HuH-7 (cell line): Measurements from ENCODE around the gene SIM1.

Experiments
- DNase-seq: peaks from one replicate; pipeline ENCODE4 v3.0.0; 2011; ENCODE audit warnings: low spot score

SIM1 gene

DNA sequence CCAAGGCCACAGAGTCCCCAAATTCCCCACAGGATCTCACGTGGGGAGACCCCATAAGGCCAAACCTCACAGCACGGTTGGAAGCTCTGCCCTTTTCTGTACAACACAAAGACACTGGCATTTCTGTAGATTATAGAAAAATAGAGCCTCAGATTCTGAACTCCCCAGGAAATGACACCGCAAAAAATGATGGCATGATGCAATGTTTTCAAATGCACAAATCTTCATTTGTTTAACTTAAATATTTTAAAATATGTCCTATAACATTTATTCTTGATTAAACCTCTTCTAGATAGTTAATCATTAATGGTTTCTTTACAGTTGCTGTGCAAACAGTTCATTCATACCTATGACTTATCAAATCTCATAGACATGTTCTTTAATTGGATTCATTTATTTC lies 33.8 kb downstream of the SIM1 start:
- no peak for DNase-seq

DNA sequence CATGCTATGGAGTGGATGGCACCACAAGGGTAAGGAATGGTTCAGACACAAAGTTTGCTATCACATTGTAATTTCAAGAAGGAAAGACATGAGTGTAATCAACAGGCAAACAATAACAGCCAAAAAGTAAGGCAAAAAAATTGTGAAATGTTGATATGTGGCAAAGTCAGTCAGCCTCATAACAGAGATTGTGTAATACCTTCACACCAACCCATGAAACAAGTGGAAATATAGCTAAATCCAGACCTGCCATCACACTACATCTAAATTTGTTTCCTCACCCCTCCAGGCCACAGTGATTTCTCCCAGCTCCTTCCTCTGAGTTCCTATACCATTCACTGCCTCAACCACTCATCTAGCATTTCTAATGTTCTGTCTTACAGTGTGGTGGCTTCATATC lies 37.3 kb downstream of the SIM1 start:
- no peak for DNase-seq

- DNase-seq = no peak
Observed at GRCh38 chr6:100426744-100427338, 37.9 kb downstream of the SIM1 start.

GRCh38 chr6:100426241-100426640 lies 38.5 kb downstream of the SIM1 start:
- no peak for DNase-seq

GRCh38 chr6:100420711-100421110 lies 44.0 kb downstream of the SIM1 start:
- no peak for DNase-seq

- DNase-seq = peak; percentile 43
Observed at GRCh38 chr6:100417036-100417435, 47.7 kb downstream of the SIM1 start.

DNA sequence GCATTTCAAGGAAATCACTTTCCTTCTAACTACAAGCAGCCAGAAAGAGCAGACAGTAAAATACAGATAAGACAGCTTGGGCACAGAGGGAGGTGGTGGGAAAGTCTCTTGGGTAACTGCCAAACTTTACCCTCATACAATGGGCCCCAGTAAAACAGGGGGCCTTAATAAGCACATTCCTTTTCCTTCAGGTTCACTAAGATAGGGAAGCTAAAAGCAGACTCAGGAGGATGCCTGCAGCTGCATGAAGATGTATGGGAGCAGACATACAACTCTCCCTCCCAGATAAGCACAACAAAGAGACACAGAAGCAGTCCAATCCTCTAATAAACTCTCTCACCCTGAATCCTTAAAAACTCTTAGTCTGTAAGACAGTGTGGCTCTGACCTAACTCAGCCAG lies 49.0 kb downstream of the SIM1 start:
- no peak for DNase-seq

GRCh38 chr6:100412872-100413271 lies 51.8 kb downstream of the SIM1 start:
- DNase-seq = no peak

DNA sequence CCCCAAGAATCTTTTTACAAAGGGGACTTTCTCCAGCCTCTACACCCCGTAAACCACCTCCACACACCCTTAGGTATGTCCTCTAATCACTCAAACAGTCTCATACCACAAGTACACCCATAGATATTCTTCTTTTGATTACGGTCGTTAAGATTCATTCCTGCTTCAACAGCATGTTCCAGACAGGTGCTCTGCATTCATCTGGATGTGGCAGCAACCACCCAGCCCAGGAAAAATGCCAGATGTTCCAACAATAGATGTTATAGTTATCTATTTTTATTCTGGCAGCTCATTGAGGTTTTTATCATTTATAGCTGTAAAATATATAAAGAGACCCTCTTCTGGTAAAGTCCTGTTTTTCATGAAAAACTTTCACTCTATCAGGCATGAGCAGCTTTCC lies 60.7 kb downstream of the SIM1 start:
- no peak for DNase-seq

DNA sequence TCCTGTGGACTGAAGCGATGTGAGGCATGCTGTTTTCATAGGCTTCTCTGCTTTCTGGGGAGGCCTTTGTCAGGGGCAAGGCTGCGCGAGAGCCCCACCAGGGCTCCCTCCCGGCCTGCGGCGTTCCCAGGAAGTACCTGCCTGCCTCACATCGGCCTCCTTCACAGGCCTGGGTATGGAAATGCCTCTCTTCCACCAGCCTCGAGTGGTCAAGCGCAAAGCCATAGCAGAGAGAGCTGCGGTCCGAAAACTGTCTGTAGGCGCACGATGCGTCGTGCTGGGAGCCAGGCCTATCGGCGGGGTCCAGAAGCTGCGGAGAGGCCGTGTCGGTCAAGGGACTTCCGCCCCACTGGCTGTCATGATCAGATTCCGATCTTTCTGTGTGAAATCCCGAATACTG lies 71.2 kb downstream of the SIM1 start:
- no peak for DNase-seq

- DNase-seq = no peak
Observed at GRCh38 chr6:100392423-100392822, 72.3 kb downstream of the SIM1 start.

DNA sequence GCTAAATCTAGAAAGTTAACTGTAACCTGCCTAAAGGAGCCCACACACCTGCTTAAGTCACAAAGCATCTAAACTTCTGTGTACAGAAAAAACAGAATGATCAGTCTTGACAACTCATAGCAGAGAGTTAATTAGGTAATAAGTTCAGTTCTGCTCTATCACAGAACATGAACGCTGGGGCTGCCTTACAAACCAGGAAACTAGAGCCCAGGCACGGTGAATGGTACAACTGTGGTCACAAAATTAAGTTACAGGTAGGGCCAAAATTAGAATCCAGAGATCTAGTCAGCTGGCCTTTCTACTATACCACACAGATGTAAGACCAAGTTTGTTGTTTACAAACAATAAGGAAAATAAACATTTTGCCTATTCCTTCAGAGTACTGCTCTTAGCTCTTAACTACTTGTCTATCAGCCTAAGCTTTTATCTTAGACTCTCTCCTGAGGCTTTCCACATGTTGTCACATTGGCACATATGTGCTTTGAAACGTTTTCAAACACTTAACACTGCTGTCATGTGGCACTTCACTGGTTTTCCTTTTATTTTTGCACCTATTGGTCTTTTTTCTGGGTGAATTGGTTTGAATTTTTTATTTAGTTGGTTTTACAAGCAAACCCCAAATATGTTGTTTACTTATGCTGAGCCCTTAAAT lies 75.7 kb downstream of the SIM1 start:
- DNase-seq = no peak

GRCh38 chr6:100382767-100383195 lies 81.9 kb downstream of the SIM1 start:
- DNase-seq = no peak

DNA sequence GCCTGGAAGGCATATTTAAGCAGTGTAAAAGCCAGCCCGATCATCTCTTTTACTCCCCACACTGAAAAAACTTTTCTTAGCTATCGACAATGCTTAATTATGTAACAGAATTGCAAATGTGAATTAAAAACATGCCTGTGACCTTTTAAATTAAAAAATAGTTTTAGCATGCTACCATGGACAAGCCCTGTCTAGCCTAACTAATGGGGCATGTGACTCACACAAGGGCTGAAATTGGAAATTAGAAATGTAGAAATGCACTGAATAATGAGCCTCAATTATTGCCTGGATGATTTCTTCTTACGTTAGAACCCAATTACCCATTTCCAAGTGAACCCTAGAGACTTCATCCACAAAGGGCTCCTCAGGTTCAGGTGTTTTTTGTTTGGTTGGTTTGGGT lies 82.7 kb downstream of the SIM1 start:
- DNase-seq = no peak

- no peak for DNase-seq
Observed at GRCh38 chr6:100381111-100381510, 83.6 kb downstream of the SIM1 start.

- DNase-seq = no peak
Observed at GRCh38 chr6:100379386-100379785, 85.3 kb downstream of the SIM1 start.

DNA sequence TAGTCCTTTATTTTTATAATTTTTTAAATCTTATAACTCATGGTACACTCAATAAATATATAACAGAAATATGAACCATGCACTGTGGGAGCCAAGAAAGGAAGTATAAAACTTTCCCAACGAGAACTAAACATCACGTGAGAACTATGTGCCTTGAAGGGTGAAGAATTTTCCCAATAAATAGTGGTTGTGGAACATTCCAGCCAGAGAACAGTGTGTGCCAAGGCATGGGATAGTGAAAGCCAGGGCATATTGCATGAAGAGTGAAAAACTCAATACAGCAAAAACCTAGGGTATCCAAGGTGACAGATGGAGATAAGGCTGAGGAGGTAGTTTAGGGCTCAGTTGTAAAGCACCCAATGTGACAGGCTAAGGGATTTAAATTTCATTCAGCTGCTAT lies 86.1 kb downstream of the SIM1 start:
- DNase-seq = no peak

- DNase-seq = peak; percentile 10
Observed at GRCh38 chr6:100376103-100376502, 88.6 kb downstream of the SIM1 start.

- no peak for DNase-seq
Observed at GRCh38 chr6:100372326-100373091, 92.2 kb downstream of the SIM1 start.

DNA sequence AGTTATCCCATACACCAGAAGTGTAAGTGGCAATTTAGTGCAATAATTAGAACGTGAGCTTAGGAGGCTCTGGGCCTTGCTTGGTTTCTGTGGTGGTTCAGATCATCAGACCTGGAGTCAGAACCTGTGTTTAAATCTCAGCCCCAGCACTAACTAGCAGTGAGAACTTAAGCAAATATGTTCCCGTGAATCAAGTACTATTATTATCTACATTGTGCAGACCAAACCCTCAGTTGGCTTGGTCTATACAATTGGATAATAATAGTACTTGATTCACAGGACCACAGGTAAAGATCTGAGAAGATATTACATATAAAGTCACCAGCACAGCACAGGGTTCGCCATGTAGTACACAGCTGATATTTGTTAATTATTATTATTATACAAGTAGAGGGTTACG lies 93.1 kb downstream of the SIM1 start:
- DNase-seq = no peak

DNA sequence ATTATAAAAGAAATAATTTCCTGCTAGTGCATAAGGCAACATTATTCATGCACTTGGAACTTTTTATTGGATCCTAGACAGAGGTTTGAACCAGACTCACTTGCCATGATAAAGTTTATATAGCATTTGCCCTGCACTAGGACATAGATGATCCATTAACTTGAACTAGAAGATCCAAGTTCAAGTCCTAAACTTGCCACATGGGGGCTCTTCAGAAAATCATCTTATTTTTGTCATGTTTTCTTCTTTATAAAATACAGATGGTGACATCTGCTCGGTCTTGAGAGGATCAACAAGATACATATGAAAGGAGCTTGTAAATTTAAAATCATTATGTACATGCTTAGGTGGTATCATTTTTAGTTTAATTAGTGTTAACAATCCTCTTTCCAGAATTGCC lies 94.5 kb downstream of the SIM1 start:
- no peak for DNase-seq

GRCh38 chr6:100366419-100366818 lies 98.3 kb downstream of the SIM1 start:
- DNase-seq = no peak

- no peak for DNase-seq
Observed at GRCh38 chr6:100363651-100364050, 101.1 kb downstream of the SIM1 start.
